Measurements from ENCODE around the gene S100Z. TPM values are rescaled to one million over a fixed set of nuclear protein-coding genes. Genes with fewer than 3 reads are reported as not detected.

S100Z gene
- total and polyA plus RNA-seq, 2 of the 8 experiments (the other 6 are each of a cell fraction or from before 2014, with no cell fraction given) = 0.30 TPM; not detected in 1

DNA sequence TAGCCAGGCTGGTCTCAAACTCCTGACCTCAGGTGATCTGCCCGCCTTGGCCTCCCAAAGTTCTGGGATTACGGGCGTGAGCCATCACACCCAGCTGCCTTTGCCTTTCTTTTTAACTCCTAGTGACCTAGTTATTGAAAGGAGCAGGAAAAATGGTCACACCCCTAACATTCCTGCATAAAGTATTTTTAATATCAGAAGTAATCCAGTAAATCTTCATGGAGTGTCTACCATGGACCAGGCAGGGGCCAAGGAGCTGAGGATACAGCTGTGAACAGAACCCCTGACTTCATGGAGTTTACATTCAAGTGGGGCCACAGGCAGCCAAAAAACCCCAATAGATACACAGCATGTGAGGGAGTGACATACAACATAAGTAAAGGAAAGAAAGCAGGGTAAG lies 49.2 kb upstream of the S100Z start:
- H3K4me1 ChIP-seq (replicated peaks in 1 of 4; ENCODE audit: control insufficient read depth in 3 of 4, insufficient read depth in 4 of 4, low read length in 3 of 4) = peaks cover 0 to 2% (median 0%) of the 10 kb centered on the region in 4 experiments; a peak in 3 of 7 replicates
- H4K5ac ChIP-seq (ENCODE audit: insufficient read length, low read depth, low read length) = no peak overlapping the region
- no peaks in the 10 kb centered on the region for H3K9me3 ChIP-seq (ENCODE audit: insufficient read depth in 2 of 2, low read depth in 1 of 2, low read length in 1 of 2)
- H2BK15ac ChIP-seq (ENCODE audit: low read length) = no peak overlapping the region
- no peak overlapping the region for H2AK5ac ChIP-seq (ENCODE audit: low read depth, low read length)
- H4K91ac ChIP-seq (replicated peaks; ENCODE audit: insufficient read length, low read length) = no peak overlapping the region
- H3K4me2 ChIP-seq (ENCODE audit: insufficient read depth in 1 of 2, low read depth in 2 of 2, low read length in 2 of 2) = no peak overlapping the region
- H3K27me3 ChIP-seq (replicated peaks in 1 of 4; ENCODE audit: control insufficient read depth in 3 of 4, extremely low read depth in 1 of 4, insufficient read depth in 3 of 4, low read length in 3 of 4) = no peaks in the 10 kb centered on the region; a peak in 1 of 7 replicates
- WGBS, 2 experiments (ENCODE audit: extremely low coverage in 1 of 2, insufficient coverage in 1 of 2, insufficient read length in 1 of 2, insufficient replicate concordance in 2 of 2, low coverage in 1 of 2, low lambda C conversion rate in 2 of 2, missing lambda C conversion rate in 1 of 2) = 93% methylated on average over 3 of the region's 3 CpGs; no CpG with 5 or more reads in 1 of the 2 experiments
- no peak overlapping the region for H3K18ac ChIP-seq (ENCODE audit: extremely low read depth, low read length)
- ChIA-PET POLR2A (ENCODE audit: partially characterized antibody) (interaction anchor here (1.5 to 11.5 kb wide), 2 partner anchors 10 to 18 kb away, joined by 4 to 131 read pairs; partner anchors contain the start of gene F2RL1), CTCF (ENCODE audit: partially characterized antibody) (interaction anchor here (1.4 kb wide), 1 partner anchor 10 kb away, joined by 3 read pairs; no protein-coding TSS in a partner anchor)
- FAIRE-seq = no peak
- no peaks in the 10 kb centered on the region for H4K20me1 ChIP-seq (replicated peaks in 1 of 2; ENCODE audit: control insufficient read depth in 1 of 2, insufficient read depth in 2 of 2, low read length in 2 of 2)
- no peaks in the 10 kb centered on the region for H3K23me2 ChIP-seq (ENCODE audit: low read depth, low read length)
- H3K27ac ChIP-seq (ENCODE audit: low read depth, low read length) = no peak overlapping the region
- H3K4me3 ChIP-seq (ENCODE audit: extremely low read depth in 1 of 4, insufficient read depth in 2 of 4, low read depth in 3 of 4, low read length in 4 of 4) = no peak overlapping the region
- H3K9ac ChIP-seq (replicated peaks in 1 of 4; ENCODE audit: extremely low read depth in 1 of 4, low read depth in 3 of 4, low read length in 3 of 4) = no peak overlapping the region
- no peak overlapping the region for H2BK120ac ChIP-seq (replicated peaks; ENCODE audit: low read depth, low read length)
- no peak overlapping the region for H2BK5ac ChIP-seq (ENCODE audit: low read depth, low read length)
- H3K79me1 ChIP-seq (ENCODE audit: low read depth, low read length) = no peaks in the 10 kb centered on the region
- H2AFZ ChIP-seq (ENCODE audit: low read length) = no peak overlapping the region
- H3K79me2 ChIP-seq (ENCODE audit: control insufficient read depth in 1 of 2, insufficient read depth in 2 of 2, low read length in 2 of 2) = no peaks in the 10 kb centered on the region
- DNase-seq (ENCODE audit: low read depth in 1 of 2, low spot score in 2 of 2) = no peak
- no peak for TF ChIP-seq KDM5A (IDR thresholded peaks at IDR 0.05; ENCODE audit: low read length)
- H3K36me3 ChIP-seq (ENCODE audit: control insufficient read depth in 2 of 4, insufficient read depth in 4 of 4, low read length in 3 of 4) = no peaks in the 10 kb centered on the region
- no peak overlapping the region for H3K14ac ChIP-seq (ENCODE audit: insufficient read length)
- no peak overlapping the region for H3K56ac ChIP-seq (replicated peaks; ENCODE audit: insufficient read length, low read depth, low read length)
- no peak overlapping the region for H2BK20ac ChIP-seq (ENCODE audit: low read length)
- no peak overlapping the region for H3K4ac ChIP-seq (replicated peaks; ENCODE audit: insufficient read length, low read depth, low read length)
- H2BK12ac ChIP-seq (ENCODE audit: low read depth, low read length) = no peak overlapping the region
- H3K23ac ChIP-seq (ENCODE audit: insufficient read length) = no peak overlapping the region
- no peak overlapping the region for H4K8ac ChIP-seq (ENCODE audit: extremely low read depth, insufficient read depth, low read length)
